HG02798 (cell line): ENCODE results near the gene CDH26.
"Not testable (repeated sequence)": the region's sequence is repeated elsewhere in the genome, so short reads cannot be mapped to it uniquely, and the experiment has no call there.

ENCODE experiments used
- ATAC-seq: cut with Tn5 transposase; IDR thresholded peaks from one replicate; pipeline ENCODE4 v1.9.1; 2021; ENCODE audit warnings: mild to moderate bottlenecking; ENCODE audit not compliant: unreplicated experiment, poor library complexity

The CDH26 gene

DNA sequence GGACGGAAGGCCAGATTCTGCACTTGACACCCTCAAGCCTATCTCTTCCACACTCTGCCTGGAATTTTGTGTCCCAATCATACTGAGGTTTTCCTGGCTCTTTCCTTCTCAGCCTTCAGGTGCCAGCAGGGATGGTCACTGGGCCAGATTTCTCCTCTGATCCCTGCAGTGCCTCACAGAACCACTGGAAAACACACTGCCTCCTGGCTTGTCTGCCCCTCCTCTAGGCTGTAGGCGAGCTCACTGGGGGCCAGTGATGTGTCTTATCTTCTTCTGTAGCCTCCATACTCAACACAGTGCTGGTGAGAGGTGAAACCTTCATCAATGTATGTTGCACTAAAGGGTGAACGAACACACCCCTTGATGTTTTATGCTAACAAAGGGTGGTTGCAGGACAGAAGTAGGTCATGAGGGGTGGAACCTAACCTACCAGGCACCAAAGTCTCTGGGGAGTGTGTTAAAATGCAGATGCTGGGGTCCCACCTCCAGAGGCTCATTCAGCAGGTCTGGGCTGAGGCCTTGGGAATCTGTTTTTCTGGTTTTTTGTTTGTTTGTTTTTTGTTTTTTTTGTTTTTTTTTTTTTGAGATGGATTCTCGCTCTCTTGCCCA, 80.3 kb downstream of the CDH26 start:
- no peak for ATAC-seq

DNA sequence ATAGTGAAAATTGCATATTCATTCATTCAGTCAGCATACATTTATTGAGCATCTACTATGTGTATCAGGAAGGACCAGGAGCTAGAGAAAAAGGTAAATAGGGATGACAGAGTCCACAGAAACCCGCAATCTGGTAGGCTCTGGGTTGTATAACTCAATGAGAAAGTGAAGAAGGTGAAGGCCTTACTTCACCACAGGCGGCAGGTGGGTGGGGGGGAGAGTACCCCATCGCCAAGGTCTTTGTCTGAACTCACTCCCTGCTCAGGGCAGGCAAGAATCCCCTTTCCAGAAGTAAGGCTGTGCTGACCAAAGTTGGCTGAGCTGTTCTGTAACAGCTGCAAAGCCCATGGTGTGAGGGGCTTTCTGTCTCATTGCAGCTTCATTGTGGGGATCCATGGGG, 81.3 kb downstream of the CDH26 start:
- ATAC-seq: no peak

DNA sequence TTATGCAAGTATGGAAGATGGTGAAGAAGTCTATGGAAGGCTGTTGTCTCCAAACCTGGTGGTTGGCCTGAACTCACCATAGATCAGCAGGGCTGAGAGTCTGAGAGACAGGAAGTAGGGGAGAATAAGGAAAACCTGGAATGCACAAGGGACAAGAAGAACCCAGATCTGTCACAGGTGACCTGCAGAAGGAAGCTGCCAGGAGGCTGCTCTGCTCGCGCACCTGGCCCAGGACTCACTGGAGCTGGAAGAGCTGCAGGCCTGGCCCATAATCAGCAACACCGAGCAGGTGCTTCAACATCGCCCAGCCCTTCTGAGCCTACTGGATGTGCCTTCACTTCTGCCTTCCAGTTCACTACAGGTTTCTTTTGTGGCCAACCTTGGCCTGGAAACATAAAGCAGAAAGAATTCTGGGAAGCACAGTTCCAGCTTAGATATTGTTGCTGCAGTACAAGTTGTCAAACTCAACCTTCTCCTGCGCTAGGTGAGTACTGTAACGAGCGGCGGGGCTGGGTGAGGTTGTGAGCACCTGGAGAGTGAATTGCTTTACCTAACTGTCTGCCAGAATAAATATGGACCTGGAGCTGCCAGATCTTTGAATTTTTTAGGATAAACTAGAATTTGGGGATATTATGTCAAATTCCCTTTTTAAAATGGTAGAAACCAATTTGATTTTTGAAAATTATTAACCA, 82.4 kb downstream of the CDH26 start:
- no peak for ATAC-seq

- not testable (repeated sequence) for ATAC-seq
These were observed 83.4 kb downstream of the CDH26 start for GRCh38 chr20:60041436-60042165.

- ATAC-seq: no peak
These were observed 85.2 kb downstream of the CDH26 start for GRCh38 chr20:60043435-60043834.

DNA sequence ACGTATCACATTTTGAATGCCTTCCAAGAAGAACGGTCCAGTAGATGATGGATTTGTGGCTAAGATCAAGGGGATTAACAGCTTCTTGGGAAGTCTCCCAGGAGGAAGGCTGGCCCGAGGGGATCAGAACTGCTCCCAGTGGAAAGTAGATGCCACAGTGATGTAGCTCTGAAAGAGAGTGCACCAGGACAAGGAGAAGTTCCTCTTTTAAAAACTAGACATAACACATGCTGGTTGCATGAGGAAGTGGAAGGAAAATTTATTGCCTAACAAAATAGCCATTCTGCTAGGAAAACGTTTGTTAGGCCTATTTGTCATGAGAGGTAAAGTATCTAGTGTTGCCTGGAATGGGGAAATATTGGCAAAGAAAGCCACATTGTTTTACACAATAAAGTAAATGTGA, 87.8 kb downstream of the CDH26 start:
- no peak for ATAC-seq

- ATAC-seq: no peak
These were observed 88.2 kb downstream of the CDH26 start for GRCh38 chr20:60046436-60046835.

DNA sequence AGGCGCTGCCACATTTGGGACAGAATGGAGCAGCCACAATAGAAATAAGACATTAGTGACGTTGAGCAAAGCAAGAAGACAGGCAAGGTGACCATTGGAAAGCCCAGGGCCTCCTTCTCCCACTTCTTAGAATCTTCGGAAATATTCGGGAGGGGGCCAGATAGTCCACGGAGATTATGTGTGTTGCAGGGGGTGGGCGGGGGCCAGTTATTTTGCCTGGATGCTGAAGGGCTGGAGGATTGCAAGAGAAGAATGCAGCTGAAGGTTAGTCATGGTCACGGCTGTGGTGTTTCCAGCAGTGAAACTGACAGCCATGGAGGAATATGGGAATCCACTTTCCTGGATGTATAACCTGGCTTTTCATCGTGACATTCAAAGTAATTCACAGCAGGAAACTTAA, 88.6 kb downstream of the CDH26 start:
- ATAC-seq: no peak

DNA sequence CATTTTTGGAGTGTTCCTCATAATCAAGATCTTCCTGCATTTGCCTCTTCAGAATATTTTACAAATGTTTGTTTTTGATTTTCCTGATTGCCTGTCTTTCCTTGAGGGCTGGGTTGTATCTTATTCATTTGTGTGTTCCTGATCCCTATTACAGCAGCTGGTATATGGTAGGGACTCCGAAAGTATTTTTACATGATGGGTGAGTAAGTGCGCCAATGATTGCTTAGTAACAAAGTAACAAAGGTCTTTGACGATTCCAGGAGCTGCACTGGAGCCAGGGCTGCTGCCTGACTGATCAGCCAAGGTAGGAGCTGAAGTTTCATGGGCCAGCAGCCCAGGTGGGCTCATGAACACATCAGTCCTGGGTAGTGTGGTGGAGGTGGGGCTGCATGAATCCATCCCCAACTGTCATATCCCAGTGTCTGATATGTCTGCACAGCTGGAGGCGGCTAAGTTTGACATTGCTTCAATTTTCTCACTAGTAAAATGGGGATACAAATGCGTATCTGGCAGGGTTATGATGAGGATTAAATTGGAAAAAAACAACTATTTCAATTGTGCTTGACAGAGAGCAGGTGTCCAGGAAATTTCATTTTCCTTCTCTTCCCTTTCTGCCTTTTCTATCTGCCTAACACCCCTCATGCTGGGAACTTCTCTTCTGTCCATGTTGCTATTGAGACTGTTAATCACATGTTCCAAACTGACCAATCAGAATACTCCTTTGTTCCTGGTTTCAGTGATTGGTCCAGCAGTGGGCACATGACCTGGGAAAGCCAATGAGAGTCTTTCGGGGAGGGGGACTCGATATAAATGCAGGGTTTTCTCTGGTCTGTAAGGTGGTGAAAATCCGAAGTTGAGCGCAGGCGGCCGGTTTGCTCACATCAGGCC, 90.7 kb downstream of the CDH26 start:
- ATAC-seq: no peak

DNA sequence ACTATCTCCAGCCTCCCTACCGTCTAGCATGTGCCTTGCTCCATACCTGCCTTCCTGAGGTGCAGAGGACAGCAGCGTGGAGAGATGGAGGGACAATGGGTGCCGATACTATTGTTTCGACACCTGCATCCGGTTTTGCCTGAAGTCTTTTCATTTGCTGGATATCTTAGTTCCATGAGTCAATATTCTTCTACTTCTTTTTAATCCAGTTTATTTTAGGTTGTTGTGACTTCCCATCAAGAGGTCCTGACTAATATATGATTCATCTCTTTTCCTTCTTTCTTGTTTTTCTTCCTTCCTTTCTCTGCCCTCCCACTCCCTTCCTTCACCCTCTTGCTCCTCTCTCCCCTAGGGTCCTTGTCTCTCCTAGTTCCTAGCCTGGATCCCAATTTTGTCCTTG, 91.4 kb downstream of the CDH26 start:
- ATAC-seq: no peak

GRCh38 chr20:60050193-60050947, 92.1 kb downstream of the CDH26 start:
- ATAC-seq: no peak

DNA sequence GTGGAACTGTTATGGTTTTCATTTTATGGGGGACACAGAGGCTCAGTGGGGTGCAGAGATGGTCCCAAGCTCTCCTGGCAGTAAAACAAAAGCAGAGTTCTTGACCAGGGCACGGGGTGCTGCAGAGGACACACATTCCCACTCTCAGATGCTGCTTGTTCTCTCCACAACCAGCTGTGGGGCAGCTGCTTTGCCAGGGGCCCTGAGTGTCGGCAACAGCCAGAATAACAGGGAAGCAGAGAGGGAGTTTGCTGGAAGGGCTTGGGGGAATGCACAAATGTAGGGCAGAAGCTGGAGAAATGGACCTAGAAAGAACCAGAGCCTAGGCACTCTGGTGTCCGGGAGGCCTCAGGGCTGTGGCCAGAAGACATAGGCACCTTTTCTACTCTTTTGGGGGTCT, 93.7 kb downstream of the CDH26 start:
- no peak for ATAC-seq

GRCh38 chr20:60052322-60052721, 94.1 kb downstream of the CDH26 start:
- ATAC-seq: no peak

- no peak for ATAC-seq
These were observed 95.0 kb downstream of the CDH26 start for GRCh38 chr20:60053125-60053817.

DNA sequence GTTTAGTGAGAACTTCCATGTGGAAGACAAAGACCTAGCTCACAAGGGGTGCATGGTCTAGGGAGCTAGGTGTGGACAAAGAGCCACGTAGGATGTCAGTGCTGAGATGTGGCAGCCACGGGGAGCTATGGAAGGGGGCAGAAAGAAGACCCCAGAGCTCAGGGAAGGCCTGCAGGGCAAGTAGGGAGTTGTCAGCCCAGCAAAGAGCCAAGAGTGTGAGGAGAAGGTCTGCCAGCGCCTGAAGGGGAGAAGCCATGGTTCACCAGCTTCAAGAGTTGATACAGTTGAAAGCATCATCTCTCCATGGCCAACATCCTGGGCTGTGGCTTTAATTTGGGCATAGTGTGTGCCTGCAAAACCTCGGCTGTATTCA, 95.6 kb downstream of the CDH26 start:
- ATAC-seq: no peak

GRCh38 chr20:60054716-60055634, 96.8 kb downstream of the CDH26 start:
- no peak for ATAC-seq

DNA sequence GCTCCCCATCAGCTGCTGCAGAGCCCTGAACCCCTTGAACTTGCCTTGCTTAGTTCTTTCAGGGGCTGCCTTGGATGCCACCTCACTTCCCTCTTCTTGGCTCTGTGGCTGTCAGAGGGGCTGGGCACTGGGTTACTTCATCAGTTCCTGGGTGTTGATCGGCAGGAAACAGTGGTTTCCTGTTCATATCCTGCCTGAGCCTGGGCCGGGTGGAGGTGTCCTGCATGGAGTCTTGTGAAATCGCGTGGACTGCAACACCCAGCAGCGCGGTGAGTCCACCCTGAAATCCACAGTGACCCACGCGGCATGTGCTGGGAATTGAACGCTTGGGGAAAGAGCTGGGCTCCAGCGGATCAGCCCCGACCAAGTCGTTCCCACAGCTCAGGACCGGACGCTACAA, 97.5 kb downstream of the CDH26 start:
- no peak for ATAC-seq

DNA sequence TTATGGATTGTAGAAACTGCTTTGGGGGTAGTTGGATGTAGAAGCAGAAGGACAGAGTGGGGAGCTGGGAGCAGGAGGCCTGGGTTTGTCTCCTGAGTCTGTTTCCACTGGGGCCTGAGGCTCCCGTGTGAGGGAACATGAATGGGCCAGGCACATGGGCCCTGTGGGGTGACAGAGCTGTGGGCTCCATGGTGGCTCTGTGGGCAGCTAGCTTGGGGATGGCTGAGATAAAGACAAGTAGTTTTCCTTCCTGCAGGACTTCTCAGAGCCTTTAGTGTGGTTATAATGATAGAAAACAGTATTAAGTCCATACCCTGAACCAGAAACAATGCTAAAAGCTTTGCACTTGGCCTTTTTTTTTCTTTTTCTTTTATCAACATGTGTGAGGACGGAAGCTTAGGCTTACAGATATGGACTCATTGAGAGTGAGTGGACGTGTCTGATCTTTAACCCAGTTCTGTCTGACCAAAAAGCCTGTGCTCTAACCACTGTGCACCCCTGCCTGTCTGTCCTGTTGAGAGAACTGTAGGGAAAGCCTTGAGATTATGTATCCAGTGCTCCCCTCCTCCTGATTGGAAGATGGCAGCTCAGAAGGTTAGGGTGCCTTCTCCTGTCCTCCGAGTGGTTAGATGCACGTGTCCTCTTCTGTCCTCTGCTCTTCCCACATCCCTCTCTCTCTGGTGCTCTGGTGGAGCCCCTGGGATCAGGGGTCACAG, 98.3 kb downstream of the CDH26 start:
- ATAC-seq: no peak
